Uterus (tissue), 4 donors: ENCODE results near the gene GPHB5. TPM values are rescaled to one million over a fixed set of nuclear protein-coding genes. Genes with fewer than 3 reads are reported as not detected.
"Not testable (repeated sequence)": the region's sequence is repeated elsewhere in the genome, so short reads cannot be mapped to it uniquely, and the experiment has no call there.

Experiments
- DNase-seq, 2 donors: peaks; one replicate each; pipeline ENCODE4 v3.0.0-alpha.2; 2019 to 2020
- H3K27ac ChIP-seq, 2 donors: fragments of 200-600 bp; sonication (generic); 1 replicate in 1 of 2; 2 replicates in 1 of 2; pipeline ENCODE4 v1.5.1; 2016 to 2018
- H3K27me3 ChIP-seq, 2 donors: fragments of 200-600 bp; sonication (generic); one replicate each; pipeline ENCODE4 v1.5.1; 2018 to 2019; ENCODE audit warnings: control low read depth in 1 of 2
- H3K36me3 ChIP-seq, 2 donors: fragments of 200-600 bp; sonication (generic); one replicate each; pipeline ENCODE4 v1.5.1; 2019; ENCODE audit warnings: control low read depth in 1 of 2
- H3K4me1 ChIP-seq, 2 donors: fragments of 200-600 bp; sonication (generic); one replicate each; pipeline ENCODE4 v1.5.1; 2018 to 2019; ENCODE audit warnings: control low read depth in 1 of 2
- H3K4me3 ChIP-seq, 2 donors: fragments of 200-600 bp; sonication (generic); 1 replicate in 1 of 2; 2 replicates in 1 of 2; pipeline ENCODE4 v1.5.1; 2018 to 2019; ENCODE audit warnings: mild to moderate bottlenecking in 1 of 2
- H3K9me3 ChIP-seq, 2 donors: fragments of 200-600 bp; sonication (generic); one replicate each; pipeline ENCODE4 v1.5.1; 2019; ENCODE audit warnings: control low read depth in 1 of 2
- POLR2A ChIP-seq, 2 donors: fragments of 450-650 bp; IDR thresholded peaks; one replicate each; pipeline ENCODE4 v1.6.1; 2016; ENCODE audit warnings: antibody characterized with exemption in 2 of 2, mild to moderate bottlenecking in 1 of 2, moderate library complexity in 1 of 2
- intact Hi-C: fragments of 100-400 bp; cut with DNase I; formaldehyde crosslinking; loops from one replicate; pipeline ENCODE4 v1.15.1; 2023; ENCODE audit warnings: low total_unique reads
- total RNA-seq, 4 donors: library from RNA; depleted of rRNA in 3 of 4; stranded (reverse); fragments of >200 nt in 3 of 4; gene quantifications; one replicate each; pipeline versions ENCODE4 v1.1.0 to v1.2.4, GENCODE V29; 2014 to 2023
- TF ChIP-seq, protein P1 (sequence below), 4 experiments: fragments of 200-600 bp in 2 of 4; fragments of 450-650 bp in 2 of 4; sonication (generic) in 2 of 4; IDR thresholded peaks; one replicate each; pipeline ENCODE4 v1.5.1; 2016 to 2019; ENCODE audit warnings: antibody characterized with exemption in 4 of 4, mild to moderate bottlenecking in 2 of 4, moderate library complexity in 1 of 4
- donor health status: DM: yes; HTN: yes; CAD: no.

The GPHB5 gene
- total RNA-seq, 4 donors from 2014 or later = not detected

DNA sequence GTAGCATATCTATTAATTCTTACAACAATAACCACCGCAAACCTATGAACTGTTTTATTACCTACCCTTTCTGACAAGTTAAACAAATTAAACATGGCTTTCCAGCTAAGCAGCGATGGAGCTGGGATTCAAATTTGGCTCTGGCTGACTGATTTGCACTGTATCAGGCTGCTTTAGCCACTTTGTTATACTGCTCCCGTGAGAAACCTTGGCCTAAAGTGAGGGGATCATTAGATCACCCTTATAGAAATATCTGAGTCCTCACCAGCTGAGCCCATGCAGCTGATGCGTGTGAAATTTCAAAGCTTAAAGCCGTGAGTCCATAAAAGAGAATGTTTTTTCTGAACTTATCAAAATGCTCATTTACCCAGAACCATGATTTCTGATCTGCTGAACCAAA is 8.1 kb upstream of the GPHB5 start:
- H3K27me3 ChIP-seq = no peaks in the 10 kb centered on the region
- no peak for TF ChIP-seq POLR2A (IDR thresholded peaks at IDR 0.05)
- no peak overlapping the region for H3K27ac ChIP-seq
- H3K4me3 ChIP-seq = no peak overlapping the region
- intact Hi-C loops = no loop called here
- H3K36me3 ChIP-seq = no peaks in the 10 kb centered on the region
- H3K4me1 ChIP-seq = no peaks in the 10 kb centered on the region
- no peak for DNase-seq
- H3K9me3 ChIP-seq = no peaks in the 10 kb centered on the region

GRCh38 chr14:63322897-63323573 is 4.3 kb upstream of the GPHB5 start:
- Histone ChIP-seq H3K36me3 (no peaks in the 10 kb centered on the region), H3K27me3 (no peaks in the 10 kb centered on the region), H3K4me3 (no peak overlapping the region), H3K27ac (no peak overlapping the region), H3K9me3 (no peaks in the 10 kb centered on the region), H3K4me1 (no peaks in the 10 kb centered on the region)
- DNase-seq = no peak
- no peak for TF ChIP-seq POLR2A (IDR thresholded peaks at IDR 0.05)
- TF ChIP-seq, protein P1, sequence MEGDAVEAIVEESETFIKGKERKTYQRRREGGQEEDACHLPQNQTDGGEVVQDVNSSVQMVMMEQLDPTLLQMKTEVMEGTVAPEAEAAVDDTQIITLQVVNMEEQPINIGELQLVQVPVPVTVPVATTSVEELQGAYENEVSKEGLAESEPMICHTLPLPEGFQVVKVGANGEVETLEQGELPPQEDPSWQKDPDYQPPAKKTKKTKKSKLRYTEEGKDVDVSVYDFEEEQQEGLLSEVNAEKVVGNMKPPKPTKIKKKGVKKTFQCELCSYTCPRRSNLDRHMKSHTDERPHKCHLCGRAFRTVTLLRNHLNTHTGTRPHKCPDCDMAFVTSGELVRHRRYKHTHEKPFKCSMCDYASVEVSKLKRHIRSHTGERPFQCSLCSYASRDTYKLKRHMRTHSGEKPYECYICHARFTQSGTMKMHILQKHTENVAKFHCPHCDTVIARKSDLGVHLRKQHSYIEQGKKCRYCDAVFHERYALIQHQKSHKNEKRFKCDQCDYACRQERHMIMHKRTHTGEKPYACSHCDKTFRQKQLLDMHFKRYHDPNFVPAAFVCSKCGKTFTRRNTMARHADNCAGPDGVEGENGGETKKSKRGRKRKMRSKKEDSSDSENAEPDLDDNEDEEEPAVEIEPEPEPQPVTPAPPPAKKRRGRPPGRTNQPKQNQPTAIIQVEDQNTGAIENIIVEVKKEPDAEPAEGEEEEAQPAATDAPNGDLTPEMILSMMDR (IDR thresholded peaks at IDR 0.05) = no peak
- intact Hi-C loops = no loop called here

DNA sequence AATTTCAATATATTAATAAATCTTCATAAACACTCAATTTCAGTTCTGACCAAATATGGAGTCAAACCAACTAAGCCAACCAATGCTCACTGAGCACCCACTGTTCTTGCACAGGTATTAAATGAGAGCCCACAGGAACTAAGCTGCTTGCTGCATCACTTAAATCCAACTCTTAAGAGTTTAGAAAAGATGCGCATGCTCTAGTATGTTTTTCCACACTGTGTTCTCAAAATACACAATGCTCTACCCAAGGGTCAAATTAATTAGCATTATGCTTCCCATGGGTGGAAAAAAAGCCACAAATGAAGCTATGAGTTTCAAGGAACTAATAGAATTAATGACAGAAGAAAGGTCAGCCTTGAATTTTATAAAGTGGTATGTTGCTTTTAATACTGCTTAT is 3.7 kb upstream of the GPHB5 start:
- Histone ChIP-seq H3K4me3 (no peak overlapping the region), H3K27me3 (no peaks in the 10 kb centered on the region), H3K27ac (no peak overlapping the region), H3K4me1 (no peaks in the 10 kb centered on the region), H3K36me3 (no peaks in the 10 kb centered on the region), H3K9me3 (no peaks in the 10 kb centered on the region)
- no peak for TF ChIP-seq POLR2A (IDR thresholded peaks at IDR 0.05)
- TF ChIP-seq, protein P1 (IDR thresholded peaks at IDR 0.05) = no peak
- no peak for DNase-seq
- intact Hi-C loops = no loop called here

- Histone ChIP-seq H3K9me3 (no peaks in the 10 kb centered on the region), H3K4me1 (no peaks in the 10 kb centered on the region), H3K4me3 (no peak overlapping the region), H3K27me3 (no peaks in the 10 kb centered on the region), H3K36me3 (no peaks in the 10 kb centered on the region), H3K27ac (no peak overlapping the region)
- TF ChIP-seq, protein P1 (IDR thresholded peaks at IDR 0.05) = peak in 1 of 4 experiments; percentile 20
- no peak for TF ChIP-seq POLR2A (IDR thresholded peaks at IDR 0.05)
- DNase-seq = no peak
- intact Hi-C loops = no loop called here
Measured at GRCh38 chr14:63308723-63309317, 9.9 kb downstream of the GPHB5 start.

DNA sequence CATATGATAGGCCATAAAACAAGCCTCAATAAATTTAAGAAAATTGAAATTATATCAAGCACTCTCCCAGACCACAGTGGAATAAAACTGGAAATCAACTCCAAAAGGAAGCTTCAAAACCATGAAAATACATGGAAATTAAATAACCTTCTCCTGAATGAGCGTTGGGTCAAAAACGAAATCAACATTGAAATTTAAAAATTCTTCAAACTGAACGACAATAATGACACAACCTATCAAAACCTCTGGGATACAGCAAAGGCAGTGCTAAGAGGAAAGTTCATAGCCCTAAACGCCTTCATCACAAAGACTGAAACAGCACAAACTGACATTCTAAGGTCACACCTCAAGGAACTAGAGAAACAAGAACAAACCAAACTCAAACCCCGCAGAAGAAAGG is 14.3 kb downstream of the GPHB5 start:
- H3K4me1 ChIP-seq, intact Hi-C loops, H3K36me3 ChIP-seq, DNase-seq, H3K9me3 ChIP-seq, H3K4me3 ChIP-seq, H3K27me3 ChIP-seq, H3K27ac ChIP-seq: not testable (repeated sequence)

- no peaks in the 10 kb centered on the region for H3K36me3 ChIP-seq
- intact Hi-C loops = no loop called here
- H3K9me3 ChIP-seq = no peaks in the 10 kb centered on the region
- H3K4me3 ChIP-seq = no peak overlapping the region
- no peaks in the 10 kb centered on the region for H3K27me3 ChIP-seq
- TF ChIP-seq, protein P1 (IDR thresholded peaks at IDR 0.05) = no peak
- TF ChIP-seq POLR2A (IDR thresholded peaks at IDR 0.05) = no peak
- no peak overlapping the region for H3K27ac ChIP-seq
- DNase-seq = no peak
- H3K4me1 ChIP-seq = no peaks in the 10 kb centered on the region
Measured at GRCh38 chr14:63301891-63302534, 16.7 kb downstream of the GPHB5 start.
